ENCODE results near the gene ELAVL1.
"Not testable (repeated sequence)": the region's sequence is repeated elsewhere in the genome, so short reads cannot be mapped to it uniquely, and the experiment has no call there.

ELAVL1 gene

GRCh38 chr19:7968008-7968795 lies 37.2 kb downstream of the ELAVL1 start:
- no peak for DNase-seq

GRCh38 chr19:7965921-7966665 lies 39.3 kb downstream of the ELAVL1 start:
- DNase-seq = no peak

- no peak for DNase-seq
Observed at GRCh38 chr19:7965259-7965841, 40.1 kb downstream of the ELAVL1 start.

GRCh38 chr19:7963566-7963965 lies 41.9 kb downstream of the ELAVL1 start:
- DNase-seq = no peak

GRCh38 chr19:7962644-7963268 lies 42.7 kb downstream of the ELAVL1 start:
- DNase-seq = no peak

- no peak for DNase-seq
Observed at GRCh38 chr19:7961920-7962626, 43.4 kb downstream of the ELAVL1 start.

GRCh38 chr19:7961082-7961481 lies 44.4 kb downstream of the ELAVL1 start:
- DNase-seq = not testable (repeated sequence)

- no peak for DNase-seq
Observed at GRCh38 chr19:7959211-7959610, 46.2 kb downstream of the ELAVL1 start.

GRCh38 chr19:7955696-7956095 lies 49.7 kb downstream of the ELAVL1 start:
- no peak for DNase-seq

- DNase-seq = no peak
Observed at GRCh38 chr19:7953576-7953975, 51.9 kb downstream of the ELAVL1 start.

- no peak for DNase-seq
Observed at GRCh38 chr19:7953060-7953459, 52.4 kb downstream of the ELAVL1 start.

GRCh38 chr19:7947939-7948338 lies 57.5 kb downstream of the ELAVL1 start:
- no peak for DNase-seq

- DNase-seq = peak; percentile 95
Observed at GRCh38 chr19:7944177-7944761, 61.2 kb downstream of the ELAVL1 start.

GRCh38 chr19:7943444-7944176 lies 61.8 kb downstream of the ELAVL1 start, which contains the start of gene TIMM44:
Gene TIMM44, minus strand, starts transcription at chr19:7943666. Its CDS starts 15 bp downstream, at chr19:7943651.
- DNase-seq = peak; percentile 98

- no peak for DNase-seq
Observed at GRCh38 chr19:7942981-7943443, 62.4 kb downstream of the ELAVL1 start.

- no peak for DNase-seq
Observed at GRCh38 chr19:7941895-7942596, 63.4 kb downstream of the ELAVL1 start.

GRCh38 chr19:7940841-7941240 lies 64.6 kb downstream of the ELAVL1 start:
- no peak for DNase-seq

- DNase-seq = no peak
Observed at GRCh38 chr19:7934766-7935165, 70.7 kb downstream of the ELAVL1 start.

GRCh38 chr19:7933828-7934725 lies 71.4 kb downstream of the ELAVL1 start:
- no peak for DNase-seq

GRCh38 chr19:7933411-7933810 lies 72.0 kb downstream of the ELAVL1 start:
- DNase-seq = no peak
